NCI-H510A treated with DMSO at 0.1 percent for 48 hours (cell line): ENCODE results near the gene CGN.
"Not testable (repeated sequence)": the region's sequence is repeated elsewhere in the genome, so short reads cannot be mapped to it uniquely, and the experiment has no call there.

ENCODE experiments used
- DNase-seq: peaks from one replicate; lab custom pipeline; 2025; lab: John Stamatoyannopoulos, UW

Gene CGN

GRCh38 chr1:151502035-151502700 lies 9.0 kb upstream of the CGN start:
- no peak for DNase-seq

DNA sequence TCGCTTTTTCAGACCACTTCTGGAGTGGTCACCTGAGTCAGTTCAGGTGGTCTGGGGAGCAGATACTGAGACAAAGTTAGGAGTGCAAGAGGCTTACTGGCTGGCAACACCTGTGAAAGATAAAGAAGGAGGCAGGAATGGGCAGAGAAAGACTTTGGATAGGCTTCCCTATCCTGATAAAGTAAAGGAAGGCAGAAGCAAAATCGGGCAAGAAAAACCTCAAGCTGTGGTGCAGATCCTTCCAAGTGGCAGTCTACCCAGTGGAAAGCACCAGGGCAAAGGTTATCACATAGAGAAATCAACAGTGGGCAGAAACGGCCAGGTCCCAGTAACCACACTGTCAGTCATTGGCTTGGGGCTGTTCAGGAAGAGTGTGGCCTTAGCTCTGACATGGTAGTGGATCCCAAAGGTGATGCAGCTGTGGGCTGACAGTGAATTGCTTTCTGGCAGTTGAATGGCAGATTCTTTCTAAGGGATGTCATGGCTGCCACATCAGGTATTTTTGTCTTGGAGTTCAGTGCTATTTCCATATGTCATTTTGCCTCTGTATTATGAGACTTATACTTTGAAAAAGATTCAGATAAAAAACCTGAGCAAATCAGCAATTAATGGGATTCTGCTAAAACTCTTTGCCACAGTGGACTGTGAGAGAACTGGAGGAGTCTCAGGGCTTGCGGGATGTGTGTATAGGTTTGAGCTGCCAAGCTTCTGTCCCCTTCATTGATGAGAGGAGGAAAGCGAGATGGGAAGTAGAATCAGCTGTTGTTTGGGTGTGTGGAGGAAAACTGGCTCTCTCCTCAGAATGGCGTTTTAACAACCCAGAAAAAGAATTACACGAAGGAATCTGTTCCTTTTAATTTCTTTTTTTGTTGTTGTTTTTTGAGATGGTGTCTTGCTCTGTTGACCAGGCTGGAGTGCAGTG lies 8.1 kb upstream of the CGN start:
- no peak for DNase-seq

GRCh38 chr1:151504252-151504651 lies 6.9 kb upstream of the CGN start:
- DNase-seq: no peak

- DNase-seq: no peak
Measured at GRCh38 chr1:151504759-151505158, 6.4 kb upstream of the CGN start.

- no peak for DNase-seq
Measured at GRCh38 chr1:151508833-151509232, 2.4 kb upstream of the CGN start.

DNA sequence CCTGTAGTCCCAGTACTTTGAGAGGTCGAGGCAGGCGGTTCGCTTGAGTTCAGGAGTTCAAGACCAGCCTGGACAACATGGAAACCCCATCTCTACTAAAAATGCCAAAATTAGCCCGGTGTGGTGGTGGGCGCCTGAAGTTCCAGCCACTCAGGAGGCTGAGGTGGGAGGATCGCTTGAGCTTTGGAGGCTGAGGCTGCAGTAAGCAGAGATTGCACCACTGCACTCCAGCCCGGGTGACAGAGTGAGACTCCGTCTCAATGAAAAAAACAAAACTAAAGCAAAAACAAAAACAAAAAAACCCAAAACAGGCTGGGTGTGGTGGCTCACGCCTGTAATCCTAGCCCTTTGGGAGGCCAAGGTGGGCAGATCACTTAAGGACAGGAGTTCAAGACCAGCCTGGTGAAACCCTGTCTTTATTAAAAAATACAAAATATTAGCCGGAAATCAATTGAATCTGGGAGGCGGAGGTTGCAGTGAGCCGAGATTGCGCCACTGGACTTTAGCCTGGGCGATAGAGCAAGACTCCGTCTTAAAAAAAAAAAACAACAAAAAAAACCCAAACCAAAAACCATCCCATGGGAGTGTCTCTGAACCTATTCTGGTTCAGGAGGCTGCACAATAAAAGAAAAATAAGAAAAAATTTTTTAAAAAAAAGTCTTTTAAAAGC lies 1.7 kb upstream of the CGN start:
- DNase-seq: no peak

GRCh38 chr1:151510020-151510405 lies 1.2 kb upstream of the CGN start:
- no peak for DNase-seq

DNA sequence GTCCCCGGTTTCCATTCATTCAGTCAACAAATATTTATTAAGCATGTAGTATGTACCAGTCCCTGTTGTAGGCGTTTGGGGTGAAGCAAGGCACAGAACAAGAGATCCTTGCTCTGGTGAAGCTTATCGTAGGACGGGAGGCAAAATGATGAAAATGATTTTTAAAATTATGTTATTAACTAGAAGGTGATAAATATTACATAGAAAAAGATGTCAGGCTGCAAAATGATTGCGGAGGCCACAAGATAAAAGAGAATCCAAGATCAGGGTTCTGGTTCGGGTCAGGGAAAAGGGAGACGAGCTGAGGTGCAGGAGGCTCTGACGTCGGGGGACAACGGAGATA lies 602 bp upstream of the CGN start:
- no peak for DNase-seq

GRCh38 chr1:151511636-151512215 lies 539 bp downstream of the CGN start:
- peak; percentile 66 for DNase-seq

DNA sequence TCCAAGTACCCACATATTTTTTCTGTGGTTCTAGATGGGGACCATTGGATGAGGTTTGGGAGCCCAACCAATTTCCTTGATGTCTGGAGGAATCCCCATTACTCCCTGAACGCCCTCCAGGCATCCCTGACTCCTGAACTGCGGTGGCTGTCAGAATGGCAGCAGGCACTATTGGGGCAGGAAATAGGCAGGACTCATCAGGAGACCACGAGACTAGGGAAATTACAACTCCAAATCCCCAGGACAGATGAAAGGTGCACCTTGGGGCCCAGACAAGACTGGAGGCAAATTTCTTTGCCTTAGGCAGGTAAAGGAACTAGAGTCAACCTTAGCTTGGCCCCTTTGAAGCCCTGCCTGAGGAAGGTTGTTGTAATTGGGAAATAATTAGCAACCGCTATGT lies 1.1 kb downstream of the CGN start:
- DNase-seq: no peak

DNA sequence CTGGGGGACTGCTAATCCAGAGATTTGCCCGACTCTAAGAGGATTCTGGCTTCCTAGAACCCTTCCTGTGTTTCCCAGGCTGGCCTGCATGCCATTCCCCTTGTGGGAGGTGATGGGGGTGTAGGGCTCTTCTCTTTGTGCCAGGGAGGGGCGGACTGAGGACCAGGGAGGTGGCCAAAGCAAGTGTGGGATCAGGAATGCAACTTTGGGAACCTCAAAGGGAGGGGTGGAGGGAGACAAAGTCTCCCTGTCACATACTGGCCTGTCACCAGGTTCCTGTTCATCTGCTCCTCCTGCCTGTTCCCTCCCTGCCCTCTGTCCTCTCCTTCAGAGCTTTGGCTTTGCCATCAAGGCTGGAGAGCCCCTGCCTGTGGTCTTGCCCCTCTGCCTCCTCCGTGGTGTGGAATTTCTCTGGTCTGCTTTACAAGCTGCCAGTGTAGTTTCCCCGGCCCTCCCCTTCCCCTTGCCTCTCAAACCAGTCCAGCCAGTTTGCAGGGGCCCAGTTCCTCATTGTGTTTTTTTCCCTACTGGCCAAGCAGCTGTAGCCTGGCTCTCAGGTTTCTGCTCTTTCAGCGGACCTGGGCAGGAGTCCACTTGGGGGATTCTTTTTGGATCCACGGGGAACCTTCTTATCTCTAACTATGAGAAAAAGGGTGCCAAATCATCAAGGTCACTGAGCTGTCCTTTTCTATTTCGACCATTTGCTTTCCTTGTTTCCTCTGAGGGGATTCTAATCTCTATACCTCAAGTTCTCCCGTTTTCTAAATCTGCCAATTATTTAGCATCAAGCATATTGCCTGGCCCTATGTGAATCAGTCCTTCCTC lies 1.8 kb downstream of the CGN start:
- DNase-seq: peak; percentile 87

GRCh38 chr1:151513626-151514121 lies 2.5 kb downstream of the CGN start:
- peak; percentile 76 for DNase-seq

GRCh38 chr1:151514366-151514765 lies 3.2 kb downstream of the CGN start:
- DNase-seq: no peak

- no peak for DNase-seq
Measured at GRCh38 chr1:151515265-151515664, 4.1 kb downstream of the CGN start.

GRCh38 chr1:151516031-151516511 lies 4.9 kb downstream of the CGN start:
- DNase-seq: no peak

GRCh38 chr1:151518431-151518830 lies 7.2 kb downstream of the CGN start:
- DNase-seq: no peak

DNA sequence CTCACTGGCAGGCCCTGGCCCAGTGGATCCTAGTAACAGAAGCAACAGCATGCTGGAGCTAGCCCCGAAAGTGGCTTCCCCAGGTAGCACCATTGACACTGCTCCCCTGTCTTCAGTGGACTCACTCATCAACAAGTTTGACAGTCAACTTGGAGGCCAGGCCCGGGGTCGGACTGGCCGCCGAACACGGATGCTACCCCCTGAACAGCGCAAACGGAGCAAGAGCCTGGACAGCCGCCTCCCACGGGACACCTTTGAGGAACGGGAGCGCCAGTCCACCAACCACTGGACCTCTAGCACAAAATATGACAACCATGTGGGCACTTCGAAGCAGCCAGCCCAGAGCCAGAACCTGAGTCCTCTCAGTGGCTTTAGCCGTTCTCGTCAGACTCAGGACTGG lies 7.7 kb downstream of the CGN start:
- no peak for DNase-seq

DNA sequence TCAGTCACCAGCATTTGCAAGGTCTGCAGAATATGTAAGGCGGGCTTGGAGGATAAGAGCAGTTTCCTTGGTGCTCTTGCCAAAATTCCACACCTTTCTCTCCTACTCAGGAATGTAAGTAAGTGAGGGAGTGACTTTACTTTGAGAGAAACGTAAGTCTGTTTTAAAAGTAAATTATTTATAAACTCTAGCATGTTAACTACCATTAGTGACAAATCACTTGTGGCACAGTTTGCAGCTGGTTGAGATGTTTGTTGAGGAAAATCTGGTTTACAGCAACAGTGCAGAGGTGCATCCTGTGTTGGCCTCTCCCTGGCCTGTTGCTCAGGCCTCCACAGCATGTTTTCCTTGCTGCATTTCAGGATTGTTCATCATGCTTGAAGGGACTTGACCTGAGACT lies 8.5 kb downstream of the CGN start:
- DNase-seq: no peak

GRCh38 chr1:151520359-151520758 lies 9.2 kb downstream of the CGN start:
- DNase-seq: no peak

GRCh38 chr1:151522427-151522826 lies 11.2 kb downstream of the CGN start:
- DNase-seq: not testable (repeated sequence)

DNA sequence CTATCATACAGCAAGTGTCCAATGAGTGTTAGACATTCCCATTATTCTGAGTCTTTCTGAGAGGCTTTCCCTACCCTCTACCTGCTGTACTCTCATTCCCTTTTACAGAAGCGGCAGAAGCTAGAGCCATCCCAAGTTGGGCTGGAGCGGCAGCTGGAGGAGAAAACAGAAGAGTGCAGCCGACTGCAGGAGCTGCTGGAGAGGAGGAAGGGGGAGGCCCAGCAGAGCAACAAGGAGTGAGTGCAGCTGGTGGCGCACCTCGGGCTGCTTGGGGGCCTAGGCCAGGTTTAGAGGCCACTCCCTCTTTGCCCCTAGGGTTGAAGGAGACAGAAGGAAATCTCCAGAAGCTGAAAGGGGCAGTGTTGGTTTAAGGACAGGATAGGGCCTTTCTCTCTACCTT lies 12.1 kb downstream of the CGN start:
- no peak for DNase-seq
